K562 (cell line): ENCODE measurements around the gene ANAPC2. TPM values are rescaled to one million over a fixed set of nuclear protein-coding genes. Genes with fewer than 3 reads are reported as not detected.

ENCODE experiments used
- ADNP ChIP-seq: fragments of 200-800 bp; sonication (Bioruptor generic); IDR thresholded peaks from 2 replicates; pipeline ENCODE4 v1.6.1; 2016; ENCODE audit warnings: missing genetic modification characterization, missing compliant biosample characterization
- HDAC6 ChIP-seq: IDR thresholded peaks from 2 replicates; pipeline ENCODE4 v1.6.1; 2012; ENCODE audit warnings: low read depth, mild to moderate bottlenecking, control low read depth, inconsistent platforms, low read length, moderate library complexity
- SAFB ChIP-seq: fragments of 200-400 bp; formaldehyde crosslinking; IDR thresholded peaks from 2 replicates; pipeline ENCODE4 v1.6.1; 2017; ENCODE audit warnings: low read depth, low read length, borderline replicate concordance
- polyA plus RNA-seq, 8 experiments: library from polyadenylated mRNA; depleted of rRNA in 4 of 8; stranded (reverse) in 5 of 8; unstranded in 3 of 8; fragments of >200 nt; fragmentation: Nextera tagmentation in 2 of 8; fragmentation: Illumina TruSeq in 1 of 8; extraction: Ambion mirVana in 2 of 8; extraction: Trizol in 1 of 8; gene quantifications; 2 replicates each; pipeline versions ENCODE4 v1.2.1 to v1.2.3, GENCODE V29; 2011 to 2014; ENCODE audit warnings: inconsistent platforms in 1 of 8, missing spikeins in 1 of 8
- total RNA-seq, 7 experiments: library from RNA; depleted of rRNA in 6 of 7; stranded (reverse); fragments of >200 nt in 6 of 7; fragmentation: Illumina TruSeq in 2 of 7; extraction: Trizol in 2 of 7; gene quantifications; 2 replicates each; pipeline versions ENCODE4 v1.2.1 to v1.2.3, GENCODE V29; 2011 to 2021; ENCODE audit warnings: low replicate concordance in 1 of 7
- TF ChIP-seq, protein P1 (sequence below): sonication (generic); formaldehyde crosslinking; IDR thresholded peaks from 2 replicates; pipeline ENCODE4 v1.8.0; 2022; ENCODE audit warnings: mild to moderate bottlenecking, missing genetic modification reagents
- TF ChIP-seq, protein P2 (sequence below): fragments of 250-450 bp; sonication (Bioruptor Pico); IDR thresholded peaks from 2 replicates; pipeline ENCODE4 v1.6.1; 2021; ENCODE audit warnings: mild to moderate bottlenecking
- TF ChIP-seq, protein P3 (sequence below): IDR thresholded peaks from 3 replicates; pipeline ENCODE4 v1.6.1; 2011; ENCODE audit warnings: borderline replicate concordance, mild to moderate bottlenecking, moderate library complexity; ENCODE audit not compliant: insufficient read length; ENCODE audit errors: extremely low read depth

ANAPC2 gene
- total and polyA plus RNA-seq, 9 of the 15 experiments (the other 6 are each of a cell fraction or from before 2014, with no cell fraction given), result 0.11 to 56.5 (median 17.1) TPM; not detected in 1

DNA sequence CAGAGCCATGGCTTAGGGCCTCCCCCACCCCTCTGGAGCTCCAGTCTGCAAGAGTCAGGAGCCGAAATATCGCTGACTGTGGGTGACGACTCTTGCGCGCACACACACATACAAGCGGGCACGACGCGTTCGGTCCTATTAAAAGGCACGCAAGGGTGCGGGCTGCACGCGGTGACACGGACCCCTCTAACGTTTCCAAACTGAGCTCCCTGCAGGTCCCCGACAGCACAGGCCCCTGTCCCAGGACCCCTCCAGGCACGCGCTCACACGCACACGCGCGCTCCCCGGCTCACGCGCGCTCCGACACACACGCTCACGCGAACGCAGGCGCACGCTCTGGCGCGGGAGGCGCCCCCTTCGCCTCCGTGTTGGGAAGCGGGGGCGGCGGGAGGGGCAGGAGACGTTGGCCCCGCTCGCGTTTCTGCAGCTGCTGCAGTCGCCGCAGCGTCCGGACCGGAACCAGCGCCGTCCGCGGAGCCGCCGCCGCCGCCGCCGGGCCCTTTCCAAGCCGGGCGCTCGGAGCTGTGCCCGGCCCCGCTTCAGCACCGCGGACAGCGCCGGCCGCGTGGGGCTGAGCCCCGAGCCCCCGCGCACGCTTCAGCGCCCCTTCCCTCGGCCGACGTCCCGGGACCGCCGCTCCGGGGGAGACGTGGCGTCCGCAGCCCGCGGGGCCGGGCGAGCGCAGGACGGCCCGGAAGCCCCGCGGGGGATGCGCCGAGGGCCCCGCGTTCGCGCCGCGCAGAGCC lies 49.5 kb downstream of the ANAPC2 start, which contains the start of gene GRIN1 (continued):
- TF ChIP-seq, protein P1, sequence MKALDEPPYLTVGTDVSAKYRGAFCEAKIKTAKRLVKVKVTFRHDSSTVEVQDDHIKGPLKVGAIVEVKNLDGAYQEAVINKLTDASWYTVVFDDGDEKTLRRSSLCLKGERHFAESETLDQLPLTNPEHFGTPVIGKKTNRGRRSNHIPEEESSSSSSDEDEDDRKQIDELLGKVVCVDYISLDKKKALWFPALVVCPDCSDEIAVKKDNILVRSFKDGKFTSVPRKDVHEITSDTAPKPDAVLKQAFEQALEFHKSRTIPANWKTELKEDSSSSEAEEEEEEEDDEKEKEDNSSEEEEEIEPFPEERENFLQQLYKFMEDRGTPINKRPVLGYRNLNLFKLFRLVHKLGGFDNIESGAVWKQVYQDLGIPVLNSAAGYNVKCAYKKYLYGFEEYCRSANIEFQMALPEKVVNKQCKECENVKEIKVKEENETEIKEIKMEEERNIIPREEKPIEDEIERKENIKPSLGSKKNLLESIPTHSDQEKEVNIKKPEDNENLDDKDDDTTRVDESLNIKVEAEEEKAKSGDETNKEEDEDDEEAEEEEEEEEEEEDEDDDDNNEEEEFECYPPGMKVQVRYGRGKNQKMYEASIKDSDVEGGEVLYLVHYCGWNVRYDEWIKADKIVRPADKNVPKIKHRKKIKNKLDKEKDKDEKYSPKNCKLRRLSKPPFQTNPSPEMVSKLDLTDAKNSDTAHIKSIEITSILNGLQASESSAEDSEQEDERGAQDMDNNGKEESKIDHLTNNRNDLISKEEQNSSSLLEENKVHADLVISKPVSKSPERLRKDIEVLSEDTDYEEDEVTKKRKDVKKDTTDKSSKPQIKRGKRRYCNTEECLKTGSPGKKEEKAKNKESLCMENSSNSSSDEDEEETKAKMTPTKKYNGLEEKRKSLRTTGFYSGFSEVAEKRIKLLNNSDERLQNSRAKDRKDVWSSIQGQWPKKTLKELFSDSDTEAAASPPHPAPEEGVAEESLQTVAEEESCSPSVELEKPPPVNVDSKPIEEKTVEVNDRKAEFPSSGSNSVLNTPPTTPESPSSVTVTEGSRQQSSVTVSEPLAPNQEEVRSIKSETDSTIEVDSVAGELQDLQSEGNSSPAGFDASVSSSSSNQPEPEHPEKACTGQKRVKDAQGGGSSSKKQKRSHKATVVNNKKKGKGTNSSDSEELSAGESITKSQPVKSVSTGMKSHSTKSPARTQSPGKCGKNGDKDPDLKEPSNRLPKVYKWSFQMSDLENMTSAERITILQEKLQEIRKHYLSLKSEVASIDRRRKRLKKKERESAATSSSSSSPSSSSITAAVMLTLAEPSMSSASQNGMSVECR (CRISPR knock-in tag), result peak; percentile 91; the same call in 1 of the 2 replicates
- TF ChIP-seq HDAC6, result no peak
- TF ChIP-seq, protein P2, sequence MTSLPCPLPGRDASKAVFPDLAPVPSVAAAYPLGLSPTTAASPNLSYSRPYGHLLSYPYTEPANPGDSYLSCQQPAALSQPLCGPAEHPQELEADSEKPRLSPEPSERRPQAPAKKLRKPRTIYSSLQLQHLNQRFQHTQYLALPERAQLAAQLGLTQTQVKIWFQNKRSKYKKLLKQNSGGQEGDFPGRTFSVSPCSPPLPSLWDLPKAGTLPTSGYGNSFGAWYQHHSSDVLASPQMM (CRISPR knock-in tag), result no peak
- peak; percentile 43; the same call in 1 of the 2 replicates for TF ChIP-seq SAFB
- TF ChIP-seq, protein P3, sequence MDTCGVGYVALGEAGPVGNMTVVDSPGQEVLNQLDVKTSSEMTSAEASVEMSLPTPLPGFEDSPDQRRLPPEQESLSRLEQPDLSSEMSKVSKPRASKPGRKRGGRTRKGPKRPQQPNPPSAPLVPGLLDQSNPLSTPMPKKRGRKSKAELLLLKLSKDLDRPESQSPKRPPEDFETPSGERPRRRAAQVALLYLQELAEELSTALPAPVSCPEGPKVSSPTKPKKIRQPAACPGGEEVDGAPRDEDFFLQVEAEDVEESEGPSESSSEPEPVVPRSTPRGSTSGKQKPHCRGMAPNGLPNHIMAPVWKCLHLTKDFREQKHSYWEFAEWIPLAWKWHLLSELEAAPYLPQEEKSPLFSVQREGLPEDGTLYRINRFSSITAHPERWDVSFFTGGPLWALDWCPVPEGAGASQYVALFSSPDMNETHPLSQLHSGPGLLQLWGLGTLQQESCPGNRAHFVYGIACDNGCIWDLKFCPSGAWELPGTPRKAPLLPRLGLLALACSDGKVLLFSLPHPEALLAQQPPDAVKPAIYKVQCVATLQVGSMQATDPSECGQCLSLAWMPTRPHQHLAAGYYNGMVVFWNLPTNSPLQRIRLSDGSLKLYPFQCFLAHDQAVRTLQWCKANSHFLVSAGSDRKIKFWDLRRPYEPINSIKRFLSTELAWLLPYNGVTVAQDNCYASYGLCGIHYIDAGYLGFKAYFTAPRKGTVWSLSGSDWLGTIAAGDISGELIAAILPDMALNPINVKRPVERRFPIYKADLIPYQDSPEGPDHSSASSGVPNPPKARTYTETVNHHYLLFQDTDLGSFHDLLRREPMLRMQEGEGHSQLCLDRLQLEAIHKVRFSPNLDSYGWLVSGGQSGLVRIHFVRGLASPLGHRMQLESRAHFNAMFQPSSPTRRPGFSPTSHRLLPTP, result no peak
- TF ChIP-seq ADNP (tag), result no peak
- TF ChIP-seq, all 486 proteins: peak for 31
